ENCODE data around the gene COA3. TPM values are rescaled to one million over a fixed set of nuclear protein-coding genes. Genes with fewer than 3 reads are reported as not detected.

COA3 gene
- total RNA-seq, 2 donors from 2014 or later, result 34.3 to 36.1 TPM

DNA sequence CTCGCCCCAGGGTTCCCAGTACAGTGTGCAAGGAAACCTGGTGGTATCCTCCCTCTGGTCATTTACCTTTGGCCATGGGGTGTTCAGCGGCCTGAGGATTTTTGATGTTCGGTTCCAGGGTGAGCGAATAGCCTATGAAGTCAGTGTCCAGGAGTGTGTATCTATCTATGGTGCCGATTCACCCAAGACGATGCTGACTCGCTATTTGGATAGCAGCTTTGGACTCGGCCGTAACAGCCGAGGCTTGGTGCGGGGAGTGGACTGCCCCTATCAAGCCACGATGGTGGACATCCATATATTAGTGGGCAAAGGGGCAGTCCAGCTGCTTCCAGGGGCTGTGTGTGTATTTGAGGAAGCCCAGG lies 47.0 kb upstream of the COA3 start:
- Histone ChIP-seq H3K36me3 (peaks cover 32% of the 10 kb centered on the region), H3K27ac (no peak overlapping the region), H3K9me3 (no peaks in the 10 kb centered on the region), H3K4me1 (ENCODE audit: control insufficient read depth in 1 of 2, low read depth in 2 of 2) (peaks cover 6 to 26% of the 10 kb centered on the region in 2 donors), H3K27me3 (replicated peaks; ENCODE audit: insufficient read depth) (no peaks in the 10 kb centered on the region), H3K4me3 (no peak overlapping the region)
- TF ChIP-seq, protein P1, sequence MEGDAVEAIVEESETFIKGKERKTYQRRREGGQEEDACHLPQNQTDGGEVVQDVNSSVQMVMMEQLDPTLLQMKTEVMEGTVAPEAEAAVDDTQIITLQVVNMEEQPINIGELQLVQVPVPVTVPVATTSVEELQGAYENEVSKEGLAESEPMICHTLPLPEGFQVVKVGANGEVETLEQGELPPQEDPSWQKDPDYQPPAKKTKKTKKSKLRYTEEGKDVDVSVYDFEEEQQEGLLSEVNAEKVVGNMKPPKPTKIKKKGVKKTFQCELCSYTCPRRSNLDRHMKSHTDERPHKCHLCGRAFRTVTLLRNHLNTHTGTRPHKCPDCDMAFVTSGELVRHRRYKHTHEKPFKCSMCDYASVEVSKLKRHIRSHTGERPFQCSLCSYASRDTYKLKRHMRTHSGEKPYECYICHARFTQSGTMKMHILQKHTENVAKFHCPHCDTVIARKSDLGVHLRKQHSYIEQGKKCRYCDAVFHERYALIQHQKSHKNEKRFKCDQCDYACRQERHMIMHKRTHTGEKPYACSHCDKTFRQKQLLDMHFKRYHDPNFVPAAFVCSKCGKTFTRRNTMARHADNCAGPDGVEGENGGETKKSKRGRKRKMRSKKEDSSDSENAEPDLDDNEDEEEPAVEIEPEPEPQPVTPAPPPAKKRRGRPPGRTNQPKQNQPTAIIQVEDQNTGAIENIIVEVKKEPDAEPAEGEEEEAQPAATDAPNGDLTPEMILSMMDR (IDR thresholded peaks at IDR 0.05), result no peak
- ATAC-seq (ENCODE audit: insufficient number of reproducible peaks, low FRiP score, low read depth) (no peak), DNase-seq (ENCODE audit: low spot score) (no peak)

- ATAC-seq (ENCODE audit: insufficient number of reproducible peaks, low FRiP score, low read depth) (no peak), DNase-seq (ENCODE audit: low spot score) (no peak)
- TF ChIP-seq, protein P1 (IDR thresholded peaks at IDR 0.05), result no peak
- Histone ChIP-seq H3K4me3 (no peak overlapping the region), H3K27ac (no peak overlapping the region), H3K27me3 (replicated peaks; ENCODE audit: insufficient read depth) (no peaks in the 10 kb centered on the region), H3K4me1 (ENCODE audit: control insufficient read depth in 1 of 2, low read depth in 2 of 2) (peaks cover under 1 to 20% of the 10 kb centered on the region in 2 donors), H3K36me3 (peaks cover 38% of the 10 kb centered on the region), H3K9me3 (no peaks in the 10 kb centered on the region)
These were observed 46.5 kb upstream of the COA3 start for GRCh38 chr17:42844761-42845555.

DNA sequence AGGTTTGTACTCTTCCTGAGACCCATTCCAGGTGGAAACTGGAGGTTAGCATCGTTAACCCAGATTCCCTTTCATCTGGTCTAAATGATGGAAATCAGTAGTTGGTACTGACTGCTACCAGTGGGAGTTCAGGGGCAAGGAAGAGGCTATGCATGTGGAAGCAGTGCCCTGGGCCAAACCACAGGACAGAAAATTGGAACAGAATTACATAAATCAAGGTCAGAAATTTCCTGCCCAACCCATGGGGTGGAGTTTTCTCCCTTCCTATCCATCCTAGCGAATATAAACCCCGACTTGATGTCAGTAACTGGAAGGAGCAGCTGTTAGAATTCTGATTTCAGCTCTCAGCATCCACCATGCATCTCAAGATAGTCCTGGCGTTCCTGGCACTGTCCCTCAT lies 45.8 kb upstream of the COA3 start, which contains the start of gene AOC2:
TSS of gene AOC2 (plus strand) at position 310 of the 400 bp plus-strand sequence. CDS start at position 357, 47 bp downstream.
- no peaks in the 10 kb centered on the region for H3K9me3 ChIP-seq
- DNase-seq (ENCODE audit: low spot score), result no peak
- peaks cover 45% of the 10 kb centered on the region for H3K36me3 ChIP-seq
- no peaks in the 10 kb centered on the region for H3K27me3 ChIP-seq (replicated peaks; ENCODE audit: insufficient read depth)
- no peak for ATAC-seq (ENCODE audit: insufficient number of reproducible peaks, low FRiP score, low read depth)
- H3K27ac ChIP-seq, result peak within 1 kb of the TSS in 1 of 2 donors; percentile 16
- no peak within 1 kb of the TSS for H3K4me3 ChIP-seq
- peaks cover 0 to 13% of the 10 kb centered on the region in 2 donors for H3K4me1 ChIP-seq (ENCODE audit: control insufficient read depth in 1 of 2, low read depth in 2 of 2)
- TF ChIP-seq, protein P1 (IDR thresholded peaks at IDR 0.05), result no peak

GRCh38 chr17:42843358-42843934 lies 44.9 kb upstream of the COA3 start:
- Histone ChIP-seq H3K27me3 (replicated peaks; ENCODE audit: insufficient read depth) (no peaks in the 10 kb centered on the region), H3K36me3 (peaks cover 53% of the 10 kb centered on the region), H3K4me1 (ENCODE audit: control insufficient read depth in 1 of 2, low read depth in 2 of 2) (peaks cover 0 to 13% of the 10 kb centered on the region in 2 donors), H3K27ac (peak overlapping the region in 1 of 2 donors; percentile 16), H3K4me3 (no peak overlapping the region), H3K9me3 (no peaks in the 10 kb centered on the region)
- TF ChIP-seq, protein P1 (IDR thresholded peaks at IDR 0.05), result peak; percentile 91
- peak; percentile 52 for ATAC-seq (ENCODE audit: insufficient number of reproducible peaks, low FRiP score, low read depth)
- DNase-seq (ENCODE audit: low spot score), result no peak

GRCh38 chr17:42841975-42842685 lies 43.6 kb upstream of the COA3 start:
- peaks cover 65% of the 10 kb centered on the region for H3K36me3 ChIP-seq
- TF ChIP-seq, protein P1 (IDR thresholded peaks at IDR 0.05), result no peak
- ATAC-seq (ENCODE audit: insufficient number of reproducible peaks, low FRiP score, low read depth), result no peak

More at GRCh38 chr17:42841975-42842685, 43.6 kb upstream of the COA3 start:
- Histone ChIP-seq H3K4me1 (ENCODE audit: control insufficient read depth in 1 of 2, low read depth in 2 of 2) (peaks cover 0 to 9% of the 10 kb centered on the region in 2 donors), H3K4me3 (no peak overlapping the region), H3K27me3 (replicated peaks; ENCODE audit: insufficient read depth) (no peaks in the 10 kb centered on the region), H3K27ac (no peak overlapping the region), H3K9me3 (no peaks in the 10 kb centered on the region)
- no peak for DNase-seq (ENCODE audit: low spot score)

Measured in thoracic aorta (tissue), 2 donors.